SK-N-SH treated with all-trans-retinoic acid at 6 μM for 48 hours (cell line): ENCODE data around the gene MAP7D2.

Source experiments
- ATAC-seq: fragments of 200-7000 bp; cut with Tn5 transposase; 3 replicates; pipeline ENCODE4 v1.9.1; 2020; ENCODE audit warnings: mild to moderate bottlenecking, moderate library complexity
- ARNTL ChIP-seq: fragments of 450-650 bp; formaldehyde crosslinking; IDR thresholded peaks from 2 replicates; pipeline ENCODE4 v1.5.0; 2020; ENCODE audit warnings: low read depth, mild to moderate bottlenecking, moderate library complexity, borderline replicate concordance
- BACH2 ChIP-seq: fragments of 250-450 bp; sonication (Bioruptor Pico); IDR thresholded peaks from 2 replicates; pipeline ENCODE4 v1.9.0; 2021; ENCODE audit warnings: mild to moderate bottlenecking, borderline replicate concordance
- CSDC2 ChIP-seq: fragments of 250-450 bp; sonication (Bioruptor Pico); IDR thresholded peaks from 2 replicates; pipeline ENCODE4 v1.5.0; 2020; ENCODE audit warnings: mild to moderate bottlenecking, moderate library complexity
- ESRRG ChIP-seq: fragments of 250-450 bp; sonication (Bioruptor Pico); IDR thresholded peaks from 2 replicates; pipeline ENCODE4 v1.6.1; 2021; ENCODE audit warnings: mild to moderate bottlenecking
- GLIS3 ChIP-seq: fragments of 250-450 bp; sonication (Bioruptor Pico); IDR thresholded peaks from 2 replicates; pipeline ENCODE4 v1.5.0; 2020; ENCODE audit warnings: mild to moderate bottlenecking, moderate library complexity
- OSR1 ChIP-seq: fragments of 250-450 bp; sonication (Bioruptor Pico); IDR thresholded peaks from 2 replicates; pipeline ENCODE4 v1.8.0; 2022; ENCODE audit warnings: moderate library complexity, mild to moderate bottlenecking, inconsistent platforms
- PPARA ChIP-seq: fragments of 250-450 bp; sonication (Bioruptor Pico); IDR thresholded peaks from 2 replicates; pipeline ENCODE4 v1.5.0; 2020; ENCODE audit warnings: mild to moderate bottlenecking, borderline replicate concordance
- RARB ChIP-seq: fragments of 250-450 bp; sonication (Bioruptor Pico); IDR thresholded peaks from 2 replicates; pipeline ENCODE4 v1.8.0; 2021; ENCODE audit warnings: mild to moderate bottlenecking, moderate library complexity
- SNAI2 ChIP-seq: fragments of 250-450 bp; sonication (Bioruptor Pico); IDR thresholded peaks from 2 replicates; pipeline ENCODE4 v1.5.0; 2020; ENCODE audit warnings: mild to moderate bottlenecking, moderate library complexity
- TCF4 ChIP-seq: fragments of 250-450 bp; sonication (Bioruptor Pico); IDR thresholded peaks from 2 replicates; pipeline ENCODE4 v1.8.0; 2021; ENCODE audit warnings: mild to moderate bottlenecking, moderate library complexity, borderline replicate concordance
- TOX ChIP-seq: fragments of 250-450 bp; sonication (Bioruptor Pico); IDR thresholded peaks from 2 replicates; pipeline ENCODE4 v1.8.0; 2021; ENCODE audit warnings: mild to moderate bottlenecking, moderate library complexity, borderline replicate concordance
- ZC3H10 ChIP-seq: fragments of 250-450 bp; sonication (Bioruptor Pico); IDR thresholded peaks from 2 replicates; pipeline ENCODE4 v1.5.1; 2021; ENCODE audit warnings: mild to moderate bottlenecking, moderate library complexity
- ZFP3 ChIP-seq: fragments of 250-450 bp; sonication (Bioruptor Pico); IDR thresholded peaks from 2 replicates; pipeline ENCODE4 v1.5.0; 2020; ENCODE audit warnings: mild to moderate bottlenecking, moderate library complexity
- ZFP30 ChIP-seq: fragments of 450-650 bp; formaldehyde crosslinking; IDR thresholded peaks from 2 replicates; pipeline ENCODE4 v1.5.0; 2022; ENCODE audit warnings: mild to moderate bottlenecking, moderate library complexity
- ZNF565 ChIP-seq: fragments of 450-650 bp; formaldehyde crosslinking; conservative IDR thresholded peaks from 2 replicates; pipeline ENCODE4 v1.5.0; 2020; ENCODE audit warnings: low read depth, mild to moderate bottlenecking, moderate library complexity
- ZNF8 ChIP-seq: fragments of 450-650 bp; formaldehyde crosslinking; IDR thresholded peaks from 2 replicates; pipeline ENCODE4 v1.5.0; 2020; ENCODE audit warnings: mild to moderate bottlenecking, moderate library complexity
- TF ChIP-seq, protein P1 (sequence below): fragments of 250-450 bp; sonication (Bioruptor Pico); IDR thresholded peaks from 2 replicates; pipeline ENCODE4 v1.8.0; 2021; ENCODE audit warnings: low read depth, mild to moderate bottlenecking, moderate library complexity, borderline replicate concordance
- TF ChIP-seq, protein P2 (sequence below): fragments of 250-450 bp; sonication (Bioruptor Pico); IDR thresholded peaks from 2 replicates; pipeline ENCODE4 v1.5.1; 2021; ENCODE audit warnings: mild to moderate bottlenecking, moderate library complexity
- TF ChIP-seq, protein P3 (sequence below): fragments of 250-450 bp; sonication (Bioruptor Pico); IDR thresholded peaks from 2 replicates; pipeline ENCODE4 v1.5.1; 2020; ENCODE audit warnings: low read depth, mild to moderate bottlenecking, moderate library complexity
- TF ChIP-seq, protein P4 (sequence below): fragments of 250-450 bp; sonication (Bioruptor Pico); IDR thresholded peaks from 2 replicates; pipeline ENCODE4 v1.5.0; 2020; ENCODE audit warnings: mild to moderate bottlenecking, moderate library complexity
- TF ChIP-seq, protein P5 (sequence below): fragments of 250-450 bp; sonication (Bioruptor Pico); IDR thresholded peaks from 2 replicates; pipeline ENCODE4 v1.8.0; 2020; ENCODE audit warnings: mild to moderate bottlenecking, moderate library complexity, borderline replicate concordance

Gene MAP7D2

DNA sequence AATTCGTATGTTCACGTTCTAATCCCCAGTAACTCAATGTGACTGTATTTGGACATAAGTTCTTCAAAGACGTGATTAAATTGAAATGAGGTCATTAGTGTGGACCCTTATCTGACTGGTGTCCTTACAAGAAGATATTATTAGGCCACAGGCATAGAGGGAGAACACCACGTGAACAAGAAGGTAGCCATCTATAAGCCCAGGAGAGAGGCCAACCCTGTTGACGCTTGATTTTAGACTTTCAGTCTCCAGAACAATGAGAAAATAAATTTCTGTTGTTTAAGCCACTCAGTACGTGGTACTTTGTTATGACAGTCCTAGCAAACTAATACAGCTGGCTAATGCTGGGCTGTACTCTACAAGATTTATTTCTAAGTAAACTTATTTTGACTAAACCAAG lies 26.4 kb upstream of the MAP7D2 start:
- TF ChIP-seq GLIS3 (CRISPR knock-in tag) = no peak
- TF ChIP-seq ESRRG = no peak
- no peak for TF ChIP-seq TOX (CRISPR knock-in tag)
- TF ChIP-seq, protein P1, sequence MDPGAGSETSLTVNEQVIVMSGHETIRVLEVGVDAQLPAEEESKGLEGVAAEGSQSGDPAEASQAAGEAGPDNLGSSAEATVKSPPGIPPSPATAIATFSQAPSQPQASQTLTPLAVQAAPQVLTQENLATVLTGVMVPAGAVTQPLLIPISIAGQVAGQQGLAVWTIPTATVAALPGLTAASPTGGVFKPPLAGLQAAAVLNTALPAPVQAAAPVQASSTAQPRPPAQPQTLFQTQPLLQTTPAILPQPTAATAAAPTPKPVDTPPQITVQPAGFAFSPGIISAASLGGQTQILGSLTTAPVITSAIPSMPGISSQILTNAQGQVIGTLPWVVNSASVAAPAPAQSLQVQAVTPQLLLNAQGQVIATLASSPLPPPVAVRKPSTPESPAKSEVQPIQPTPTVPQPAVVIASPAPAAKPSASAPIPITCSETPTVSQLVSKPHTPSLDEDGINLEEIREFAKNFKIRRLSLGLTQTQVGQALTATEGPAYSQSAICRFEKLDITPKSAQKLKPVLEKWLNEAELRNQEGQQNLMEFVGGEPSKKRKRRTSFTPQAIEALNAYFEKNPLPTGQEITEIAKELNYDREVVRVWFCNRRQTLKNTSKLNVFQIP = no peak
- TF ChIP-seq CSDC2 (CRISPR knock-in tag) = no peak
- TF ChIP-seq ZFP3 (CRISPR knock-in tag) = no peak
- no peak for ATAC-seq

DNA sequence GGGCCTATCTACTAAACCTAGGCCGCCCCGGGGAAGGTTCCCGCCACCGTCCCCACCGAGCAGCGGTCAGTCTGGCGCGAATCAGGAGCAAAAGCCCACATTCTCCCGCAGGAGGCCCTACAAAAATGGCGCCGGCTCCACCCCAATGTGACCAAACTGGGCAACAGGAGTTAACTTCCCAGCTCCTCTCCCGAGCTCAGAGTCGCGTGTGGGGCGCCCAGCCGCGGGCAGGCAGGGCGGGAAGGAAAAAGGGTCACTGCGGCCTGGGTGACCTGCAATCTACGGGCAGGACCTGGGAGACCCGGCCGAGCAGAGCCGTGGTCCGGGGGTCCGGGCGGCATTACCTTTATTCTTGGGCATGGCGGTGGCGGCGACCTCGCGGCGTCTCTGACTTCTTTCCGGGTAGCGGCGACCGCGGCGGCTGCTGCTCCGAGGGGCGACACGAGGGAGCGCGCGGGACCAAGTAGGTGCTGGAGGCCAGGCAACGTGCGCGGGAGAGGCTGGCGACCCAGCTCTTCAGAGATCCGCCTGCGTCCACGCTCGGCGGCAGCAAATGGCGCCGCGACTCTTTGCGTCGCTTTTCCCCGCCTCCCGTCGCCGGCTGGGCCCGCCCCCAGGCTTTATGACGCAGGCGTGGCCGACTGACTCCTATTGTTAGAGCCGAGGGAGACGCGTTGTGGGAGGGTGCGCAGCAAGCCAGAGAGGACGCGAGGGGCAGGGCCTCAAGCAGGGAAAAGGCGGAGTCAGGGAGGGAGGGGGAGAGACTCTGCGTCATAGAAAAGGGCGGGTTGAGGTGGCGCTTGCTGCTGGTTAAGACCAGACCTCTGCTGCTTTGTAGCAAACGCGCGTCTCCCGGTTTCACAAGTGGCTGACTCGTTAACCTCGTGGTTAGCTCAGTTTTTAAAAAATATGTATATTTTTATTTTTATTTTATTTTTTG lies 24.8 kb upstream of the MAP7D2 start, which contains the start of gene EIF1AX:
TSS of gene EIF1AX (minus strand) at position 558 of the 940 bp plus-strand sequence. CDS start at position 360, 198 bp downstream.
- ATAC-seq = peak; percentile 97
- TF ChIP-seq, protein P2, sequence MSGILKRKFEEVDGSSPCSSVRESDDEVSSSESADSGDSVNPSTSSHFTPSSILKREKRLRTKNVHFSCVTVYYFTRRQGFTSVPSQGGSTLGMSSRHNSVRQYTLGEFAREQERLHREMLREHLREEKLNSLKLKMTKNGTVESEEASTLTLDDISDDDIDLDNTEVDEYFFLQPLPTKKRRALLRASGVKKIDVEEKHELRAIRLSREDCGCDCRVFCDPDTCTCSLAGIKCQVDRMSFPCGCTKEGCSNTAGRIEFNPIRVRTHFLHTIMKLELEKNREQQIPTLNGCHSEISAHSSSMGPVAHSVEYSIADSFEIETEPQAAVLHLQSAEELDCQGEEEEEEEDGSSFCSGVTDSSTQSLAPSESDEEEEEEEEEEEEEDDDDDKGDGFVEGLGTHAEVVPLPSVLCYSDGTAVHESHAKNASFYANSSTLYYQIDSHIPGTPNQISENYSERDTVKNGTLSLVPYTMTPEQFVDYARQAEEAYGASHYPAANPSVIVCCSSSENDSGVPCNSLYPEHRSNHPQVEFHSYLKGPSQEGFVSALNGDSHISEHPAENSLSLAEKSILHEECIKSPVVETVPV (CRISPR knock-in tag) = no peak
- TF ChIP-seq PPARA (CRISPR knock-in tag) (no peak), GLIS3 (CRISPR knock-in tag) (no peak), ESRRG (no peak), TCF4 (CRISPR knock-in tag) (no peak), SNAI2 (no peak), BACH2 (CRISPR knock-in tag) (no peak), OSR1 (CRISPR knock-in tag) (no peak)

DNA sequence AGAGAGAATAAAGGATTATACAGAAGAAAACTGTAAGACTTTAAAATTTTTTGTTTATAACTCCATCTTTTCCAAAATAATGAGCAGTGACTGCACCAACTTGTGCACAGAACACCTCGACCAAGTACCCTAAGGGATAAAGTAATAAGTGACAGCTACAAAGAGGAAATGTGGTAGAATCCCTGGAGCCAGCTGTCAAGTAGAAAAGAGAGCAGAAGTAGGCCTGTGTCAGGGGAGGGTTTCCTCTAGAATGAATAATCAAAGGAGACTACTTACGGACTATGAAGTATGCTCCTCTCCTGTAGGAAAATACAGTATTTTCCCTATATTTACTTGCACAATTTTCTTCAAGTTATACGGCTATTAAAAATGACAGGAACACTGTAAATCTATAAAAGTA lies 23.7 kb upstream of the MAP7D2 start:
- TF ChIP-seq GLIS3 (CRISPR knock-in tag) = no peak
- no peak for TF ChIP-seq BACH2 (CRISPR knock-in tag)
- no peak for TF ChIP-seq SNAI2
- TF ChIP-seq ARNTL (CRISPR knock-in tag) = no peak
- no peak for TF ChIP-seq ZNF8 (CRISPR knock-in tag)
- no peak for TF ChIP-seq ZNF565
- TF ChIP-seq, protein P2 (CRISPR knock-in tag) = no peak
- no peak for TF ChIP-seq ZFP30
- TF ChIP-seq, protein P1 = no peak
- TF ChIP-seq, protein P3, sequence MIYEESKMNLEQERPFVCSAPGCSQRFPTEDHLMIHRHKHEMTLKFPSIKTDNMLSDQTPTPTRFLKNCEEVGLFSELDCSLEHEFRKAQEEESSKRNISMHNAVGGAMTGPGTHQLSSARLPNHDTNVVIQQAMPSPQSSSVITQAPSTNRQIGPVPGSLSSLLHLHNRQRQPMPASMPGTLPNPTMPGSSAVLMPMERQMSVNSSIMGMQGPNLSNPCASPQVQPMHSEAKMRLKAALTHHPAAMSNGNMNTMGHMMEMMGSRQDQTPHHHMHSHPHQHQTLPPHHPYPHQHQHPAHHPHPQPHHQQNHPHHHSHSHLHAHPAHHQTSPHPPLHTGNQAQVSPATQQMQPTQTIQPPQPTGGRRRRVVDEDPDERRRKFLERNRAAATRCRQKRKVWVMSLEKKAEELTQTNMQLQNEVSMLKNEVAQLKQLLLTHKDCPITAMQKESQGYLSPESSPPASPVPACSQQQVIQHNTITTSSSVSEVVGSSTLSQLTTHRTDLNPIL = no peak
- TF ChIP-seq RARB (CRISPR knock-in tag) = no peak
- TF ChIP-seq, protein P4, sequence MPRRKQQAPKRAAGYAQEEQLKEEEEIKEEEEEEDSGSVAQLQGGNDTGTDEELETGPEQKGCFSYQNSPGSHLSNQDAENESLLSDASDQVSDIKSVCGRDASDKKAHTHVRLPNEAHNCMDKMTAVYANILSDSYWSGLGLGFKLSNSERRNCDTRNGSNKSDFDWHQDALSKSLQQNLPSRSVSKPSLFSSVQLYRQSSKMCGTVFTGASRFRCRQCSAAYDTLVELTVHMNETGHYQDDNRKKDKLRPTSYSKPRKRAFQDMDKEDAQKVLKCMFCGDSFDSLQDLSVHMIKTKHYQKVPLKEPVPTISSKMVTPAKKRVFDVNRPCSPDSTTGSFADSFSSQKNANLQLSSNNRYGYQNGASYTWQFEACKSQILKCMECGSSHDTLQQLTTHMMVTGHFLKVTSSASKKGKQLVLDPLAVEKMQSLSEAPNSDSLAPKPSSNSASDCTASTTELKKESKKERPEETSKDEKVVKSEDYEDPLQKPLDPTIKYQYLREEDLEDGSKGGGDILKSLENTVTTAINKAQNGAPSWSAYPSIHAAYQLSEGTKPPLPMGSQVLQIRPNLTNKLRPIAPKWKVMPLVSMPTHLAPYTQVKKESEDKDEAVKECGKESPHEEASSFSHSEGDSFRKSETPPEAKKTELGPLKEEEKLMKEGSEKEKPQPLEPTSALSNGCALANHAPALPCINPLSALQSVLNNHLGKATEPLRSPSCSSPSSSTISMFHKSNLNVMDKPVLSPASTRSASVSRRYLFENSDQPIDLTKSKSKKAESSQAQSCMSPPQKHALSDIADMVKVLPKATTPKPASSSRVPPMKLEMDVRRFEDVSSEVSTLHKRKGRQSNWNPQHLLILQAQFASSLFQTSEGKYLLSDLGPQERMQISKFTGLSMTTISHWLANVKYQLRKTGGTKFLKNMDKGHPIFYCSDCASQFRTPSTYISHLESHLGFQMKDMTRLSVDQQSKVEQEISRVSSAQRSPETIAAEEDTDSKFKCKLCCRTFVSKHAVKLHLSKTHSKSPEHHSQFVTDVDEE (CRISPR knock-in tag) = no peak
- TF ChIP-seq ESRRG = no peak
- no peak for TF ChIP-seq TOX (CRISPR knock-in tag)
- no peak for TF ChIP-seq CSDC2 (CRISPR knock-in tag)
- TF ChIP-seq TCF4 (CRISPR knock-in tag) = no peak
- TF ChIP-seq, protein P5, sequence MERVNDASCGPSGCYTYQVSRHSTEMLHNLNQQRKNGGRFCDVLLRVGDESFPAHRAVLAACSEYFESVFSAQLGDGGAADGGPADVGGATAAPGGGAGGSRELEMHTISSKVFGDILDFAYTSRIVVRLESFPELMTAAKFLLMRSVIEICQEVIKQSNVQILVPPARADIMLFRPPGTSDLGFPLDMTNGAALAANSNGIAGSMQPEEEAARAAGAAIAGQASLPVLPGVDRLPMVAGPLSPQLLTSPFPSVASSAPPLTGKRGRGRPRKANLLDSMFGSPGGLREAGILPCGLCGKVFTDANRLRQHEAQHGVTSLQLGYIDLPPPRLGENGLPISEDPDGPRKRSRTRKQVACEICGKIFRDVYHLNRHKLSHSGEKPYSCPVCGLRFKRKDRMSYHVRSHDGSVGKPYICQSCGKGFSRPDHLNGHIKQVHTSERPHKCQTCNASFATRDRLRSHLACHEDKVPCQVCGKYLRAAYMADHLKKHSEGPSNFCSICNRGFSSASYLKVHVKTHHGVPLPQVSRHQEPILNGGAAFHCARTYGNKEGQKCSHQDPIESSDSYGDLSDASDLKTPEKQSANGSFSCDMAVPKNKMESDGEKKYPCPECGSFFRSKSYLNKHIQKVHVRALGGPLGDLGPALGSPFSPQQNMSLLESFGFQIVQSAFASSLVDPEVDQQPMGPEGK (CRISPR knock-in tag) = no peak
- no peak for TF ChIP-seq ZFP3 (CRISPR knock-in tag)
- no peak for TF ChIP-seq ZC3H10 (CRISPR knock-in tag)
- no peak for ATAC-seq
